Measurements from ENCODE around the gene STK38. TPM values are rescaled to one million over a fixed set of nuclear protein-coding genes. Genes with fewer than 3 reads are reported as not detected.

Gene STK38
- total RNA-seq: 13.2 and 19.0 TPM in 2 replicates

GRCh38 chr6:36546920-36547645 is at the start of gene STK38:
Gene STK38 (minus strand): TSS chr6:36547479. CDS start chr6:36540202, 7,277 bp downstream.

GRCh38 chr6:36594029-36594815 is 46.9 kb upstream of the STK38 start, which contains the start of gene SRSF3:
Gene SRSF3 (plus strand): TSS chr6:36594362. CDS start chr6:36596763, 2,401 bp downstream.

Other genes starting within 250 kb of the STK38 start
- gene BNIP5, start 210.6 kb downstream of the STK38 start, total RNA-seq: not detected in 2 replicates
- under 0.01 and 0.37 TPM in 2 replicates for gene ETV7, start 159.8 kb downstream of the STK38 start, total RNA-seq
- under 0.01 TPM in 1 of 2 replicates, not detected in the other for gene PXT1, start 104.6 kb downstream of the STK38 start, total RNA-seq
- 45.8 and 48.3 TPM in 2 replicates for gene KCTD20, start 104.5 kb downstream of the STK38 start, total RNA-seq
- gene SRSF3, start 46.9 kb upstream of the STK38 start, total RNA-seq: 181 and 204 TPM in 2 replicates
- gene CDKN1A, start 131.2 kb upstream of the STK38 start, total RNA-seq: 162 and 268 TPM in 2 replicates
- under 0.01 TPM in 1 of 2 replicates, not detected in the other for gene RAB44, start 150.3 kb upstream of the STK38 start, total RNA-seq